ENCODE results near the gene TAF1C.
"Not testable (repeated sequence)": the region's sequence is repeated elsewhere in the genome, so short reads cannot be mapped to it uniquely, and the experiment has no call there.

The TAF1C gene

DNA sequence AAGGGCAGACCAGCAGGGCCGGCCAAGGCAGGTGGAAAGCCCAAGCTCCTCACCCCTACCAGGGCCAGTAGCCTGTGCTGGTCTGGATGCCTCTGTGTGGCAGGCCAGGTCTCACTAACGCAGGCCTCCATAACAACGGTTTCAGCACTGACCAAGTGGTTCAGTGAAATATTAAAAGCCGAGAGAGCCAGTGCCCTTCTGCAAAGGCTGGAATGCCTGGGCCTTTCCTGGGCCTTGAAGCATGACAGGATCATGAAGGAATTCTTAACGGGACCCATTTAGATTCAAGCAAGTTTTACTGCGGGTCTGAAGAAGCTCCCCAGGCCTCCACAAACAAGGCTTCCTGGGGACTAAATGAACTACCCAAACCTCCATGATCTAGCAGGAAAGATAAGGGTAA lies 20.4 kb upstream of the TAF1C start:
- DNase-seq, result no peak

DNA sequence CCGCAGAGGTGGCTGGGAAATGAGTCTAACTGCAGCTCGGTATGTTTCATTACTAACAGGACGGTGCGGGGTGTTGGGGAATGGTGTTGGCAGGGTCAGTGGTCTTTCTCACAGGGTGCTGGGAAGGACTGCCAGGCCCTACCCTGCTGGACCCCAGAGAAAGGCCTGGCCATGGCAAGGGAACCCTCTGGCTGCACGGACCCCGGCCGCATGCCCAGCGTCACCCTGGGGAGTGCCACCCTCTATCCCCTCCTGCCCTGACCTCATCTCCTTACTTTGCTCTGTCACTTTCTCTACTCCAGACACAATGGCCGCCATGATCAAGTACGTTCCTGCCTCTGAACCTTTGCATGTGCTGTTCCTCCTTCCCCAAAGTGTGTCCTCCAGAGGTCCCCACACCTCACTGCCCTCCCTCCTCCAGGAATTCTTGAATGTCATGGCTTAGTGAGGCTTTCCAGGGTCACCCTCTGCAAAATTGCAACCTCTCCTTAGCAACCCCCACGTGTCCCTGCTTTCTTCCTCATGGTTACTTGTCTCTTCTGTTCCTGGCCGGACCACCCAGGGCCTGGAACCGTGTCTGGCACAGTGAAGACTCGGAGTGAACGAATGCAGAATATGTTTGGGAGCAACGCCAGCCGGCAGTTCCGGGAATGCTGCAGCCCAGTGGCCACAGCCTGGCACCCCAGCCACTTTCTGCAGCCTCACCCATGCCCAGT lies 19.3 kb upstream of the TAF1C start:
- DNase-seq, result no peak

DNA sequence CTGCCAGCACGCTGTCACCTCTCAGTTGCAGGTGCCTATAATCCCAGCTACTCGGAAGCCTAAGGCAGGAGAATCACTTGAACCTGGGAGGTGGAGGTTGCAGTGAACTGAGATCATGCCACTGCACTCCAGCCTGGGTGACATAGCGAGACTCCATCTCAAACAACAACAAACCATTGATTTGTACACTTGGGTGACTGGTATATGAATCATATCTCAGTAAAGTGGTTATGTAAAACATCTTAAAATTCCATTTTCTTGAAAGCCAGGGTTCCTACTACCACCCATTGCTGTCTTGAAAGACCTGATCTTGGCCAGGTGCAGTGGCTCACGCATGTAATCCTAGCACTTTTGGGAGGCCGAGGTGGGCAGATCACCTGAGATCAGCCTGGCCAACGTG lies 18.3 kb upstream of the TAF1C start:
- DNase-seq, result not testable (repeated sequence)

DNA sequence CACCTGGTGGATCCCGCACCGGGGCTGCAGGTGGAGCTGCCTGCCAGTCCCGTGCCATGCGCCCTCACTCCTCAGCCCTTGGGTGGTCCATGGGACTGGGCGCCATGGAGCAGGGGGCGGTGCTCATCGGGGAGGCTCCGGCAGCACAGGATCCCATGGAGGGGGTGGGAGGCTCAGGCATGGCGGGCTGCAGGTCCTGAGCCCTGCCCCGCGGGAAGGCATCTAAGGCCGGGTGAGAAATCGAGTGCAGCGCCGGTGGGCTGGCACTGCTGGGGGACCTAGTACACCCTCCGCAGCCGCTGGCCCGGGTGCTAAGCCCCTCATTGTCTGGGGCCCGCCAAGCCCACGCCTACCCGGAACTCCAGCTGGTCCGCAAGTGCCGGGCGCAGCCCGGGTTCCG lies 17.7 kb upstream of the TAF1C start:
- not testable (repeated sequence) for DNase-seq

DNA sequence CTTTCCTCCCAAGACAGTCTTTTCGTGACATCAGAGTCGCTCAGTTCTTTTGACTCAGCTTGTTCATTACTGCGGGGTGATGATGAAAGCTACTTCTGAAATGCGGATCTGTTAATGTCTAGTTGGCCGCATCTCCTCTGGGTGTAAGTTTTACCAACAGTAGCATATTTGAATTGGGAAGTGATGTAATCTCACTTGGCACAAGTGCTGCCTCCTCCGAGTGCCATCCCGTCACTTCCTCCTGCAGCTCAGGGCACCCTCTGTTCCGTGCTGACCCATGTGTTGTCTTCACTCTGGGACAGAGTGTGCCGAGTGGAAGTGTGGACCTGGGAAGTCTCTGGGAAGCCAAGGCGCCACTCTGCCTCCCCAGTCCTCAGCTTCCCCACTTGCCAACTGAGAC lies 13.0 kb upstream of the TAF1C start:
- no peak for DNase-seq

DNA sequence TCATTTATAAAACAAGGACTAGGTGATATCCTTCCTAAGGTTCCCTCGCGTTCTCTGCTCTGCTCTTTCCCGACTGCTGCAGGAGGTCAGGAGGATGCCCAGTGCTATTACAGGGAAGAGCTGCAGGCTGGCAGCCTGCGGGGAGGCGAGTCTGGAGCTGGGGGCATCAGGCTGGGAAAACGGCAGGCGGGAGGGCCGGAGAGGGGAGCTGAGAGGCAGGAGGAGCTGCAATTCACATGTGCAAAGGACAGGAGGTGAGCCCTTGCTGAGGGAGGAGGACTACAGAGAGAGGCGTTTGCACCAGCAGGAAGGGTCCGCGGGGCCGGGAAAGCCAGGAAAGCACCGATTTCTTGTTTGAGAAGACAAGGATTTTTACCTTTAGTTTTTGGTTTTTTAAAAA lies 12.2 kb upstream of the TAF1C start:
- no peak for DNase-seq

DNA sequence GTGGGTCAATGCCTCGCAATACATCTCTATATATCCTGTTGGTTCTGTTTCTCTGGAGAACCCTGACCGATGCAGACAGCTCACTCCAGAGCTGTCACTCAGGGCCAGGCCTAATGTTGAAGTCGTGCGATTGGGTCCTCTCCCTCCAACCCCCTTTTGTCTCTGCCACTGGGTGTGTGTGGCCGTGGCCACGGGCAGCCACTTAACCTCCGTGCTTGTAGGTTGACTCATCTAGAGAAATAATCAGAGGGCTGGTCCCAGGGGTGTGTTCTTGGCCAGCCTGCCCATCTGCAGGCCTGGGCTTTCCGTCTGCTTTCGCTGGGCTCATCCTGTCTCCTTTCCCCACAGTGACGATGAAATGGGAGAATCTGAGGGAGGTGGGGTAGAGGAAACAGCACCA lies 11.5 kb upstream of the TAF1C start:
- DNase-seq, result no peak

DNA sequence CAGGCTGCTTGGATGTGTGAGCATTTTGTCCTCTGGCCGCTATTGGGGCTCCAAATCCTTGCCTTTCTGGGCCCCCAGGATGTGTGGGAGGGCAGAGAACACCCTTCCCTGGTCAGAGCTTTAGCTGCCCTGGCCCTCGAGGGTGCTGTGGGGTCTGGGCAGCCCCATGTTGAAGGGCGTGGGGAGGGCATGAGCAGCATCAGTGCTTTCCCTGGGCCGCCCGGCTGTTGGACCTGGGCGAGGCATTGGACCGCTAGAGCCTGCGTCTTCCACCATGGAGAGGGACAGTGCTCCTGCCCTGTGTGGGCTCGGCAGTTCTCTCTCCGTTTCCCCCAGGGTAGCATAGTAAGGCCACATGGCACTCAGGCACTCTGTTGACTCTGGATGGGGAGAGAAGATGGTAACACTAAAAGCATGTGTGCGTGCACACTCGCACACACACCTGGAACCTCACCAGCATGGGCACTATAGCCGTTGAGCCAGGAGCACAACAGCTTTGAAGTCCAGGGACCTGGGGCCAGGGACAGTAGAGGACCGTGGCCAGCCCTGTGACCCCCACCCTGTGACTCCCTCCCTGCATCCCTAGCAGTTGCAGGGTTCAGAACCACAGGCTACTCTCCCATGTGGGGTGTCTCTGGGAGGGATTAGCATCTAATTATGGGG lies 10.7 kb upstream of the TAF1C start:
- no peak for DNase-seq

DNA sequence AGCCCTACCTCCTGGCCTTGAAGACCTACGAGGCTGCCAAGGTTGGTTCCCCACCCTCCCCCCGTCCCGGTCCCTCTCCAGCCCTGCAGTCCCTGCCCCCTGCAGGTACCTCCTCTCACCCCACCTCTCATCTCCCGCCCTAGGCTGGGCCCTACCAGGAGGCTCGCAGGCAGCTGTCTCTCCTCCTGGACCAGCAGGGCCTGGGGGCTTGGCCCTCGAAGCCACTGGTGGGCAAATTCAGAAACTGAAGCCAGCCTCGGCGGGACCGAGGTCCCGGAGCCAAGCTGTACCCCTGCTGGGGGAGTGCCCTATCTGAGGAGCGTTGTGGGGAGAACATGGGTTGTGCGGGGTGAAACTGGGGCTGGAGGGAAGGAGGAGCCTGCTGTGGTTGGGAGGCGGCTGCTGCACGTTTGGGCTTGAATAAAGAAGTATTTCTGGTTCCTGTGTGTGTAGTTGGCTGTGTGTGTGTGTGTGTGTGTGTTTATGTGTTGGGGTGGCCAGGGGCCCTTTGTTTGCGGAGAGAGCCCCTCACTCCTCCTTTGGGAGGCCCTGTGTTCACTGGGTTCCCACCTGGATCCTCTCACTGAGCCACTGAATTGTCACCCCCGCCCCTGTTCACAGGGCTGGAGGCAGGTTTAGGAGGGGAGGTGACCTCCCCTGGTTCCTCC lies 10.0 kb upstream of the TAF1C start:
- no peak for DNase-seq

DNA sequence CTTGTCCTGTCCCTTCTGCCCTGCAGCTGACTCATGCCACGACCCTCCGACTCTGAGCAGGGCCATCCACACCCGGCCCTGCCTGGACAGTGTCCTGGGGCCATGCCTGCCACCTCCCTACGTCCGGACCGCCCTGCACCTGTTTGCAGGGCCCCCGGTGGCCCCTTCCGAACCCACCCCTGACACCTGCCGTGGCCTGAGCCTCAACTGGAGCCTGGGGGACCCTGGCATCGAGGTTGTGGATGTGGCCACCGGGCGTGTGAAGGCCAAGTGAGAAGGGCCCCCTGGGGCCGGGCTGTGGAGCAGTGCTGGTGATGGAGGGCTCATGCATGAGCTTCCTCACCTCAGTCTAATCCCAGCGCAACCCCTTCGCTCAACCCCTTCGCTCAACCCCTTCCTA lies 9.2 kb upstream of the TAF1C start:
- no peak for DNase-seq

DNA sequence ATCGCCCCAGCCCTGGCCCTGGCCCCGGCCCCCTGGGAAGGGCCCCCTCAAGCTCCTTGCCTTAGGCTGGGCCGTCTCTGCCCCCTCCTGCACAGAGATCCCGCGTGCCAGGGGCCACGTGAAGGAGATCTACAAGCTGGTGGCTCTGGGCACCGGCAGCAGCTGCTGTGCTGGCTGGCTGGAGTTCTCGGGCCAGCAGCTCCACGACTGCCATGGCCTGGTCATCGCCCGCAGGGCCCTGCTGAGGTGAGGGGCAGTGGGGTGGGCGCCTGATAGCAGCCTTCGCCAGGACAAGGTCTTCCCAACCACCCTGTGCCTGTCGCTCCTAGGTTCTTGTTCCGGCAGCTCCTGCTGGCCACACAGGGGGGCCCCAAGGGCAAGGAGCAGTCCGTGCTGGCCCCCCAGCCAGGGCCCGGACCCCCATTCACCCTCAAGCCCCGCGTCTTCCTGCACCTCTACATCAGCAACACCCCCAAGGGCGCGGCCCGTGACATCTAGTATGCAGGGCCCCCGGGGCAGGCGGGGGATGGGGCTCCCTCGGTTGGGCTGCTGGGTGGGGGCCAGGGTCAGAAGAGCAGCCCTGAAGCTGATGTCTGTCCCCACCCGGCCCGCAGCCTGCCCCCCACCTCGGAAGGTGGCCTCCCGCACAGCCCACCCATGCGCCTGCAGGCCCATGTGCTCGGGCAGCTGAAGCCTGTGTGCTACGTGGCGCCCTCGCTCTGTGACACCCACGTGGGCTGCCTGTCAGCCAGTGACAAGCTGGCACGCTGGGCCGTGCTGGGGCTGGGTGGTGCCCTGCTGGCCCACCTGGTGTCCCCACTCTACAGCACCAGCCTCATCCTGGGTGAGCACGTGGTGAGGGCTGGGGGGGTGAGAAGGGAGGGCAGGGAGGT lies 8.6 kb upstream of the TAF1C start:
- DNase-seq, result no peak

DNA sequence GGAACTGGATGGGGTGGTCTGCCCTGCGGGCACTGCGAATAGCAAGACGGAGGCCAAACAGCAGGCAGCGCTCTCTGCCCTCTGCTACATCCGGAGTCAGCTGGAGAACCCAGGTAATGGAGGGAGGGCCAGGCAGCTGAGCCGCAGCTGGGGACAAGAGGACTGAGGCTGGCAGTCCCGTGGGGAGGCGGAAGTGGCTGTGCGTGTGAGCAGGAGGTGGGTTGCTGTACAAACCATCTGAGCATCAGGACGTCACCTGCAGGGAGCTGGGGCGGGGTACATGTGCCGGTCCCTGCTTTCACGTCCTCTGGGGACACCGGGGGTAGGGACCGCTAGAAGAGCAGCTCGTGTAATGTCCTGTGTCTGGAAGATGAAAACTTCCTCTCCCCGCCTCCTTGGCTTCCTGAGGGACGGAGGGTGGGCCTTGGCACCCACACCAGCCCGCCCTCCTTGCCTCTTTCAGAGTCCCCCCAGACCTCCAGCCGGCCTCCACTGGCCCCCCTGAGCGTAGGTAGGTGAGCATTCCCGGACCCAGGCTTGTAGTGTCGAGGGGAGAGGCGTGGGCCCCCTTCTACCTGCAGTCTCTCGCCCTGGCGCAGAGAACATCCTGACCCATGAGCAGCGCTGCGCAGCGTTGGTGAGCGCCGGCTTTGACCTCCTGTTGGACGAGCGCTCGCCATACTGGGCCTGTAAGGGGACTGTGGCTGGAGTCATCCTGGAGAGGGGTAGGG lies 7.8 kb upstream of the TAF1C start:
- peak in 2 of 3 experiments; percentile 31 to 53 for DNase-seq

DNA sequence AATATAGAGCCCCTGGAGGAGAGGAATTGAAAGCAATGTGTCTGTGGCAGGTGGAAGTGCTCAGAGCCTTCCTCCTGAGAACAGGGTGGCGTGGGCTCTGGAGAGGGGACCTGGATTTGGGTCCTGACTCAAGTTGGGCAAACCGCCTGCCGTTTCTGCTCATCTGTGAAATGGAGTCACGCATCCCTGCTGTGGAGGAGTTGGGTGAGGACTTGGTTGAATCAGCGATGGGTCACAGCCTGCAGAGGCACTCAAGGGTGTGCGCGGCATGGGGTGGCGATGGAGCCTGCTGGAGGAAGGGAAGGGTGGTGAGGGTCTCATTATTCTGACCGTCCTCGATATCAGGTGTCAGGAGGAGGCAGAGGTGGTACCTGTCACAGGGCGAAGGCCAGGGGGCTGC lies 7.2 kb upstream of the TAF1C start:
- DNase-seq, result no peak

DNA sequence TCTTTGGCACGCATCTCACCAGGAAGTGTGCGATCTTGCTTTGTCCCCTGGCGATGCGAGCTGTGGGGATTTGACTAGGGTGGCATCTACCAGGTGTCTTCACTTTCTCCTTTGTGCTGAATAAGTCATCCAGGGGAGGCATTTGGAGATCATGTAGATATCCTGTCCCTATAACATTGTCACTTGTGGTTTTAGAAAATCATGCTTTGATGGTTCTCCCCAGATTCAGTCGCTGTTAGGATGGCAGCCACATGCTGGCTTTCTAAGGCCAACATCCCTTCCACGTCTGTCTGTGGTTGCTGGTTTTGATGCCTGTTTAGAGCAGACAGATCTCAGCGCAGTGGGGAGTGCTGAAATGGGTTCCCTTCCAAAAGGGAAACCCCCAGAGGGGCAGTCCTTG lies 6.6 kb upstream of the TAF1C start:
- DNase-seq, result no peak

DNA sequence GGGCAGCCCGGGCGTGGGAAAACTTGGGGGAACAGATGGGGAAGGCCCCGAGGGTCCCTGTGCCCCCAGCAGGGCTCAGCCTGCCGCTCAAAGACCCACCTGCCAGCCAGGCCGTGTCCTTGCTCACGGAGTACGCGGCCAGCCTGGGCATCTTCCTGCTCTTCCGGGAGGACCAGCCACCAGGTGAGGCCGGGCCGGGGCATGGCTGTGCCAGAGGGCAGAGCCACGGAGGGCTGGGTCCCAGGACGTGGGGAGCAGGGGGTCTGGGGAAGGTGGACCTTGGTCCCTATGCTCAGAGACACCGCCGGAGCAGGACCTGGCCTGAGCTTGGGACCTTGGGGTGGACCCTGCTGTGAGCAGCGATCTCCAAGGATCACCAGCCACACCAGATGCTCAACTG lies 4.6 kb upstream of the TAF1C start:
- no peak for DNase-seq

DNA sequence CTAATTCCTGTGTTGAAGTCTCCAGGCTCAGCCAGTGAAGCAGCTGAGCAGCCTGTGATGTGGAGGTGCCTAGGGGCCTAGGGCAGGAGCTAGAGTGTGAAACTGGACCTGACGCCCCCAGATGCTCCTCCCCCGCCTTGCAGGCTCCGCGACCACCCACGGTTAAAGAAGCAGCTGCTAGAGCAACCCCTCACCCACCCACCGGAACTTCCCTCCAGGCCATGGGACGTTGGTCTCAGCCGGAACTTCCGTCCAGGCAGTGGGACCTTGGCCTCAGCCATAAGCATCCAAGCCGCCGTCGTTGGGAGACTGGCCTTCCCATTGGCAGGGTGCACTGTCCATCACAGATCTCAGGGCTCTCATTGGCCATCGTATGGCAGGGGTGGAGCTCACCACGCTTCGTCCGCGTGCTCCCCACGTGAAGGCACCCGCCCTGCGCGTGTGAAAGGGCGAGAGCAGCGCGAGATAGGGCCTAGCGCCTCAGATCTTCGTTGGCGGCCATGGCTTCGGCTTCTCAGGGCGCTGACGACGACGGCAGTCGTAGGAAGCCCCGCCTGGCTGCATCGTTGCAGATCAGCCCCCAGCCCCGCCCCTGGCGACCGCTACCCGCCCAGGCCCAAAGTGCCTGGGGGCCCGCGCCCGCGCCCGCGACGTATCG lies 4.0 kb upstream of the TAF1C start, which contains the start of gene ADAD2:
TSS of gene ADAD2 (plus strand) at position 427 of the 658 bp plus-strand sequence. CDS start at position 501, 74 bp downstream.
- no peak for DNase-seq

DNA sequence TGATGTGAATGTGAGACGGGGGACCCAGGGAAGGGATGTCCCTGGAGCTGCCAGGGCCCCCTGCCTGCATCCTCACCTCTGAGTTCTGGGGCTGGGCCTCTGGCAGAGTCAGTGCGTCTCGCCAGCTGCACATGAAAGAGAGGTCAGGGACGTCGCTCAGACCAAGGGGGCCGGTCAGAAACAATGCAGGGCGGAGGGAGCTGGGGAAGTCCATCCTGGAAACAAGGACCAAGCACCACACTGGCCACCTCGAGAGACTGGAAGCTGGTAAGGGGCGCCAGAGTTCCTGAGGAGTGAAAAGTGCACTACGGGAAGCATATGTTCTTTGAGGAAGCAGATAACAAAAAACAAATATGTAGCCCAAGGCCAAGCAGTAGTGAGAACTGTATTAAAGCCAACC lies 2.1 kb downstream of the TAF1C start:
- DNase-seq, result no peak

DNA sequence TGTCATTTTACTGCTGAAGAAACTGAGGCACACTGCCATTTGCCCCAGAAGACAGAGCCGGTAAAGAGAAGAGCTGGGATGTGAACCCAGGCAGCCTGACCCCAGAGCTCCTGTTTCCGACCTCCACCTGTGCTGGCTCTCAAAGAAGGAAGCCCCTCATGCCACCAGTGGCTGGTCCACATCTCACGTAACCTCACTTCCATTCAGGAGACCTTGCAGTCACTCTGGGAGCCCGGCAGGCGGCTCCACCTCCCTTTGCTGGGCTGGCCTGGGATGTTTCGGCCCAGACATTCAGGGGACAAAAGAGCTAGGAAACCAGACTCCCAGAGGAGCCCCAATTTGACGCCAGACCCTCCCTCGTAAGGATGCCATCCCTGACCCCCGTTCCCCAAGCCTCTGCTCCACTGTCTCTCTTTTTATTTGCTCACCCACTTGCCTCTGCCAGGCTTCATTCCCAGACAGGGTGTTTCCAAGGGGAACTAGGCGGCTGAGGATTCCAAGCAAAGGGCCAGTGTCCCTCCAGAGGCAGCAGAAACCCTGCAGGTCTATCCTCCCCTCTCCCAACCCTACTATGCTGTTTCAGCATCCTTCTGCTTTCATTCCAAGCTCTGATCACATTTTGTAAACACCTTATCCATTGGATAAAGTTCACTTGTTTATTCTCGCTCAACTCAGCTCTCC lies 2.8 kb downstream of the TAF1C start:
- DNase-seq, result no peak

DNA sequence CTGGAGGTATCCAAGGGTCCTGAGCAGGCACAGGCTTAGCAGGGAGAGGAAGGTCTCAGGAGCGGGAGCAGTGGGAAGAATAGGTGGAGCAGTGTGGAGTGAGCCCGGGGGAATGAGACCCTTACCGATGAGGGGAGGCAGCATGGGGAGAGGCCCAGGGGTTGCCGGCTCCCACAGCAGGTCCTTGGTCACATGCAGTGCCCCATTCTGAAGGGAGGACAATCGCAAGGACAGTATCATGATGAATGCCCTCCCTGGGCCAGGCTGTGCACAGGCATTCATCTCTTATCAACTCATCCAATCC lies 3.3 kb downstream of the TAF1C start:
- no peak for DNase-seq

DNA sequence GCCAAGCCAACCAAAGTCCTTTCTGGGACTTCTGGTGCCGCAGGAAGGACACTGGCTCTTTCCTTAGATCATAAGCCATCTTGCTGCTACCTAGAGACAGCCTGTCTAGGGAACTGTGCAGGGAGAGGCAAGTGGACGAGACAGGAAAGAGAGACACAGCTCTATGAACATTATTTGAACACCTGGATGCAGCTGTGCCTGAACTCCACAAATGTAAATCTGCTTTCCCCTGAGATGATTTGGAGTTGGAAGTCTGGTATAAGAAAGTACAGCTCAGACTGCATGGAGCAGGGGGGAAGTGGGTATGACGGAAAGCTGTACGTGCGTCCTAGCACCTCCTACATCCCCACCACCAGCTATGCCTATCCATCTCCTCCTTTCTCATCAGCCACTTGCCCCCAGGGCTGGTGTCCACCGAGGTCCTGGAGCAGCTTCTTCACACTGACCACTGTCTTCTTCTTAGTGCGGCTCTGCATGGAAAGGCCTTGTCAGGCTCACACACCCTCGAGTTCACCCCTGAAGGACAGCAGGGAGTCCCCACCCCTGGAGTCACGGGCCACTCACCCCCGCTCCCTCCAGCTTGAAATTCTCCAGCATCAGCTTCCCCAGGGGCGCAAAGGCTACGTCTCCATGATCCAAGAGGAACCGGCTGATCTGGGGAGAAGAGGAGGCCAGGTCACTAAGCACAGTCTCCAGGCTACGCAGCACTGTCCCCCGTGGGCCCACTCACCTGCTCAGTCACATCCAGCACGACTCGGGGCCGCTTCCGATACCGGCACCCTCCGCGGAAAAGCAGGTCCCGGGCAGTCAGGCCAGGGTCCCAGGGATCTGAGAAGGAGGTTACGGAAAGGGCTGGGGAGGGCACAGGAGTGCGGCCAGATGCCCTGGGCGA lies 3.9 kb downstream of the TAF1C start:
- no peak for DNase-seq
